A673 (cell line): ENCODE data around the gene SPRED2. TPM values are rescaled to one million over a fixed set of nuclear protein-coding genes. Genes with fewer than 3 reads are reported as not detected.

Experiments used
- BruUV-seq: library from RNA; stranded (reverse); fragments of 400-500 nt; replicated peaks from 2 replicates; lab custom pipeline; 2021; lab: Mats Ljungman, UMichigan
- CTCF ChIA-PET: fragments of 300-600 bp; sonication (Branson Sonifier 250); formaldehyde crosslinking; loops from one replicate; lab custom pipeline; 2022; ENCODE audit warnings: antibody characterized with exemption; lab: Charles Lee
- POLR2A ChIA-PET: fragments of 300-600 bp; sonication (Branson Sonifier 250); formaldehyde crosslinking; loops from one replicate; lab custom pipeline; 2022; ENCODE audit warnings: antibody characterized with exemption; ENCODE audit not compliant: low non-redundant PET; lab: Charles Lee
- DNase-seq: peaks from one replicate; pipeline ENCODE4 v3.0.0-alpha.2; 2015; ENCODE audit warnings: low spot score
- H3K27ac ChIP-seq: fragments of 200-600 bp; sonication (generic); 2 replicates; pipeline ENCODE4 v1.5.1; 2016; ENCODE audit warnings: mixed run types, low read depth, mild to moderate bottlenecking, mixed read lengths, antibody characterized with exemption, low read length; ENCODE audit not compliant: poor library complexity, severe bottlenecking
- H3K27me3 ChIP-seq: fragments of 200-600 bp; sonication (generic); replicated peaks from 2 replicates; pipeline ENCODE4 v1.6.1; 2017; ENCODE audit warnings: mixed run types, low read depth, mild to moderate bottlenecking, mixed read lengths, antibody characterized with exemption, low read length; ENCODE audit not compliant: insufficient read depth, poor library complexity
- H3K36me3 ChIP-seq: fragments of 200-600 bp; sonication (generic); 2 replicates; pipeline ENCODE4 v1.6.1; 2016; ENCODE audit warnings: mixed run types, mild to moderate bottlenecking, mixed read lengths, antibody characterized with exemption, low read length; ENCODE audit not compliant: insufficient read depth, poor library complexity, severe bottlenecking
- H3K4me1 ChIP-seq: fragments of 200-600 bp; sonication (generic); 2 replicates; pipeline ENCODE4 v1.6.1; 2017; ENCODE audit warnings: mixed run types, mild to moderate bottlenecking, mixed read lengths, antibody characterized with exemption, low read length; ENCODE audit not compliant: insufficient read depth, poor library complexity, severe bottlenecking
- H3K4me3 ChIP-seq: fragments of 200-600 bp; sonication (generic); 2 replicates; pipeline ENCODE4 v1.5.1; 2016; ENCODE audit warnings: low read depth, mixed run types, mild to moderate bottlenecking, mixed read lengths, low read length; ENCODE audit not compliant: poor library complexity, severe bottlenecking
- H3K9me3 ChIP-seq: fragments of 200-600 bp; sonication (generic); 2 replicates; pipeline ENCODE4 v1.6.1; 2016; ENCODE audit warnings: mixed run types, low read depth, mild to moderate bottlenecking, mixed read lengths, antibody characterized with exemption, low read length; ENCODE audit not compliant: poor library complexity, severe bottlenecking
- EZH2 ChIP-seq: fragments of 200-600 bp; sonication (generic); IDR thresholded peaks from 2 replicates; pipeline ENCODE4 v1.6.1; 2017; ENCODE audit warnings: borderline replicate concordance, low read depth, mild to moderate bottlenecking, mixed read lengths, antibody characterized with exemption, low read length; ENCODE audit not compliant: poor library complexity, severe bottlenecking
- intact Hi-C: fragments of 100-400 bp; cut with micrococcal nuclease; formaldehyde crosslinking; loops from one replicate; pipeline ENCODE4 v1.10.0; 2022; ENCODE audit not compliant: unreplicated experiment
- total RNA-seq: library from RNA; stranded (reverse); gene quantifications from 2 replicates; pipeline ENCODE4 v1.2.3, GENCODE V29; 2021
- TF ChIP-seq, protein P1 (sequence below): fragments of 300-800, 200-600 bp; sonication (generic); conservative IDR thresholded peaks from 2 replicates; pipeline ENCODE4 v1.5.1; 2017; ENCODE audit warnings: low read depth, mild to moderate bottlenecking, antibody characterized with exemption, low read length, moderate library complexity, mixed read lengths

Gene SPRED2
- total RNA-seq, 1 experiment from 2014 or later = 79.4 TPM

DNA sequence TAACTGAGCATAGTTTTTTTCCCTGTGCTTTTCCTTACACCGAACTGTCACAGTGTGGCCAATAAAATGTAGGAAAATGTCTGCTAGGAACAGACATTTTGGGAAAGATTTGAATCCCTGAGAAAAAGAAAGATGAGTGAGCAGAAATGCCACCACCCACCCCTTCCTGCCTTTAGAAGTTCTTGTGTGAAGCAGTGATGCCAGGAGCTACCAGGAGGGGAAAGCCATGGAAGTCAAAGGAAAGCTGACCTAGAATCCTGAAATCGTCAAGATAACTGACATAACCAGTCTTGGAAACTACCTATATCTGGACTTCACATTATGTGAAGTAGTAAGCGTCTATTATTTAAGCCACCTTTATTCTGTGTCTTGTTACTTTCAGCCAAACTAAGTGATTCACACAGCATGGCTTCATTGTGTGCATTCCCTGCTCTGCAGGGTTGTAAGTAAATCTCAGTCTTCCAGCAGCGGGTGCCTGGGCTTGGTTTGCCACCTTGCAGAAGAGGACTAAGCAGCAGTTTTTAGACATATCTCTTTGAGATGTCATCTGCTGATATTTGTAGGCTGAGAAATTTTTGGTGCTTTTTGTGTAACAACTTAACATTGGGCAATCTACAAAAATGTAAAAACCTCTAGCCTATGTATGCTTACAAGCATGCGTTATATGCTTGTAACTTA, 11.2 kb upstream of the SPRED2 start:
- Histone ChIP-seq H3K27me3 (no peaks in the 10 kb centered on the region), H3K27ac (no peak overlapping the region), H3K9me3 (no peaks in the 10 kb centered on the region), H3K4me3 (no peak overlapping the region), H3K4me1 (no peaks in the 10 kb centered on the region), H3K36me3 (no peaks in the 10 kb centered on the region)
- BruUV-seq = no TSS peak
- DNase-seq = no peak
- TF ChIP-seq, protein P1, sequence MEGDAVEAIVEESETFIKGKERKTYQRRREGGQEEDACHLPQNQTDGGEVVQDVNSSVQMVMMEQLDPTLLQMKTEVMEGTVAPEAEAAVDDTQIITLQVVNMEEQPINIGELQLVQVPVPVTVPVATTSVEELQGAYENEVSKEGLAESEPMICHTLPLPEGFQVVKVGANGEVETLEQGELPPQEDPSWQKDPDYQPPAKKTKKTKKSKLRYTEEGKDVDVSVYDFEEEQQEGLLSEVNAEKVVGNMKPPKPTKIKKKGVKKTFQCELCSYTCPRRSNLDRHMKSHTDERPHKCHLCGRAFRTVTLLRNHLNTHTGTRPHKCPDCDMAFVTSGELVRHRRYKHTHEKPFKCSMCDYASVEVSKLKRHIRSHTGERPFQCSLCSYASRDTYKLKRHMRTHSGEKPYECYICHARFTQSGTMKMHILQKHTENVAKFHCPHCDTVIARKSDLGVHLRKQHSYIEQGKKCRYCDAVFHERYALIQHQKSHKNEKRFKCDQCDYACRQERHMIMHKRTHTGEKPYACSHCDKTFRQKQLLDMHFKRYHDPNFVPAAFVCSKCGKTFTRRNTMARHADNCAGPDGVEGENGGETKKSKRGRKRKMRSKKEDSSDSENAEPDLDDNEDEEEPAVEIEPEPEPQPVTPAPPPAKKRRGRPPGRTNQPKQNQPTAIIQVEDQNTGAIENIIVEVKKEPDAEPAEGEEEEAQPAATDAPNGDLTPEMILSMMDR = no peak
- TF ChIP-seq EZH2 = no peak
- POLR2A ChIA-PET = no interaction called here
- CTCF ChIA-PET = no interaction called here
- intact Hi-C loops = no loop called here

DNA sequence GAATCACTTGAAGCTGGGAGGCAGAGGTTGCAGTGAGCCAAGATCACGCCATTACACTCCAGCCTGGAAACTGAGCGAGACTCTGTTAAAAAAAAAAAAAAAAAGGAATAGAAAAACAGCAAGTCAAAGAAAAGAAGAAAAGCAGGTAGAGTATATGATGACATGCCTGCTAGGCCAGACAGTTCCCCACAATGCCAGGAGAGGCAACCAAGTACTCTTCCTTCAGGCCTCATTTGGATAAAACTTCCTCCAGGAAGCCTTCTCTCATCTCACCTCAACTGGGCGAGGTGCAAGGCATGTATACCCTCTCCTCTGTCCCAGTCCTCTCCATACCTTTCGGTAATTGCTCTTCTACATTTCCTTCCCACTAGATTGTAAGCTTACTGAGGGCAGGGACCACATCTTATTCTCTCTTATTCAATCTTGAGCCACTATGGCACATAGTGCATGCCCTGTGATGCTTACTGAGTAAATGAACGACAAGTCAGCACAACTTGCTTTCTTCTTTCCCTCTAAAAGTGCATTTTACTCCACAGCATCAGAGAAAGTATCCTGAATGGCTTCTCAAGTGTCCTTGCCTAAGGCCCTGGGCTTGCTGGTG, 10.1 kb upstream of the SPRED2 start:
- Histone ChIP-seq H3K9me3 (no peaks in the 10 kb centered on the region), H3K36me3 (no peaks in the 10 kb centered on the region), H3K27ac (no peak overlapping the region), H3K4me3 (no peak overlapping the region), H3K4me1 (peaks cover 8% of the 10 kb centered on the region), H3K27me3 (no peaks in the 10 kb centered on the region)
- intact Hi-C loops = no loop called here
- ChIA-PET CTCF (no interaction called here), POLR2A (no interaction called here)
- BruUV-seq = no TSS peak
- TF ChIP-seq EZH2 = no peak
- TF ChIP-seq, protein P1 = no peak
- DNase-seq = no peak

DNA sequence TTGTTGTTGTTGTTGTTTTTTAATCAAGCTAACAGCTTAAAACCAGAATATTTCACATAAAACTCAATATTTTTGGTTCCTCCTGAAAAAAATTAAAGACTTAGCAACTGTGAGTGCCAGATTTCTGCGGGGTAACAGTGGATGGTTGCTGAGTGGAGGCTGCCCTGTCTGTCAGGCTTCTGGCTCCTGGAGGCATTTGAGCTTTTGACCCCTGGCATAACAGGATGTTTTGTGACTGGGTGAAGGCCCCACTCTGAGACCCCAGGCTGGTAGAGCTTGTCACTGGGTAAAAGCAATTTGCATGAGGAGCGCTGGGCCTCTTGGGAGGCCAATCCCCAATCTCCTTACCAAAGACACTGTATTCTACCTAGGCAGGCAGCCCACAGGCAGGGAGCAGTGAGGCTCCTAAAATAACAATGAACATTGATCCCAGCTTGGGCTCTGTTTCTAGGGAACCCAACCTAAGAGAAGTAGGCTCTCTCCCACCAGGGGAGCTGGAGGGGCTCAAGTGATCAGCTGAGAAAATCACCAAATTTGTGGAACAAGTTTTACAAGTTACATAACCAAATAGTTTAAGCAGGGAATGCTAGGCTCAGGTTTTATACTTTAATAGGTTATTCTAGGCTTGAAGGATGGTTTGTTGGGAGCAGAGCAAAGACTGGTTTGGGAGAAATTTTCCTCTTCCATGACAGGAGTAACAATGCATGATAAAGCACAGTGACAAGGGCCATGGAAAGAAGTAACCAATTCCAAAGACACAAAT, 5.9 kb upstream of the SPRED2 start:
- Histone ChIP-seq H3K27me3 (no peaks in the 10 kb centered on the region), H3K36me3 (no peaks in the 10 kb centered on the region), H3K4me3 (no peak overlapping the region), H3K27ac (no peak overlapping the region), H3K4me1 (peaks cover 15% of the 10 kb centered on the region), H3K9me3 (no peaks in the 10 kb centered on the region)
- POLR2A ChIA-PET = no interaction called here
- no peak for DNase-seq
- TF ChIP-seq, protein P1 = no peak
- no peak for TF ChIP-seq EZH2
- CTCF ChIA-PET = no interaction called here
- intact Hi-C loops = loop anchor here (5.0 kb wide), 1 partner anchor 114 kb away; no protein-coding TSS in a partner anchor
- no TSS peak for BruUV-seq
